ENCODE data around the gene NAA10.

NAA10 gene

GRCh38 chrX:153908219-153908860 is 26.5 kb downstream of the NAA10 start:
- no peak for DNase-seq

GRCh38 chrX:153907456-153907855 is 27.4 kb downstream of the NAA10 start:
- no peak for DNase-seq

DNA sequence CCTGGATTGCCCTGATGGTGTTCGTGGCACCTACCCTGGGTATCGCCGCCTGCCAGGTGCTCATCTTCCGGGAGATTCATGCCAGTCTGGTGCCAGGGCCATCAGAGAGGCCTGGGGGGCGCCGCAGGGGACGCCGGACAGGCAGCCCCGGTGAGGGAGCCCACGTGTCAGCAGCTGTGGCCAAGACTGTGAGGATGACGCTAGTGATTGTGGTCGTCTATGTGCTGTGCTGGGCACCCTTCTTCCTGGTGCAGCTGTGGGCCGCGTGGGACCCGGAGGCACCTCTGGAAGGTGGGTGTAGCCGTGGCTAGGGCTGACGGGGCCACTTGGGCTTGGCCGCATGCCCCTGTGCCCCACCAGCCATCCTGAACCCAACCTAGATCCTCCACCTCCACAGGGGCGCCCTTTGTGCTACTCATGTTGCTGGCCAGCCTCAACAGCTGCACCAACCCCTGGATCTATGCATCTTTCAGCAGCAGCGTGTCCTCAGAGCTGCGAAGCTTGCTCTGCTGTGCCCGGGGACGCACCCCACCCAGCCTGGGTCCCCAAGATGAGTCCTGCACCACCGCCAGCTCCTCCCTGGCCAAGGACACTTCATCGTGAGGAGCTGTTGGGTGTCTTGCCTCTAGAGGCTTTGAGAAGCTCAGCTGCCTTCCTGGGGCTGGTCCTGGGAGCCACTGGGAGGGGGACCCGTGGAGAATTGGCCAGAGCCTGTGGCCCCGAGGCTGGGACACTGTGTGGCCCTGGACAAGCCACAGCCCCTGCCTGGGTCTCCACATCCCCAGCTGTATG is 28.5 kb downstream of the NAA10 start:
- no peak for DNase-seq

- DNase-seq: no peak
Measured at GRCh38 chrX:153905481-153906095, 29.2 kb downstream of the NAA10 start.

- DNase-seq: no peak
Measured at GRCh38 chrX:153903991-153904957, 30.6 kb downstream of the NAA10 start, which contains the start of gene AVPR2. TSS of gene AVPR2 (plus strand) at chrX:153904673. CDS start at chrX:153905146, 473 bp downstream.

DNA sequence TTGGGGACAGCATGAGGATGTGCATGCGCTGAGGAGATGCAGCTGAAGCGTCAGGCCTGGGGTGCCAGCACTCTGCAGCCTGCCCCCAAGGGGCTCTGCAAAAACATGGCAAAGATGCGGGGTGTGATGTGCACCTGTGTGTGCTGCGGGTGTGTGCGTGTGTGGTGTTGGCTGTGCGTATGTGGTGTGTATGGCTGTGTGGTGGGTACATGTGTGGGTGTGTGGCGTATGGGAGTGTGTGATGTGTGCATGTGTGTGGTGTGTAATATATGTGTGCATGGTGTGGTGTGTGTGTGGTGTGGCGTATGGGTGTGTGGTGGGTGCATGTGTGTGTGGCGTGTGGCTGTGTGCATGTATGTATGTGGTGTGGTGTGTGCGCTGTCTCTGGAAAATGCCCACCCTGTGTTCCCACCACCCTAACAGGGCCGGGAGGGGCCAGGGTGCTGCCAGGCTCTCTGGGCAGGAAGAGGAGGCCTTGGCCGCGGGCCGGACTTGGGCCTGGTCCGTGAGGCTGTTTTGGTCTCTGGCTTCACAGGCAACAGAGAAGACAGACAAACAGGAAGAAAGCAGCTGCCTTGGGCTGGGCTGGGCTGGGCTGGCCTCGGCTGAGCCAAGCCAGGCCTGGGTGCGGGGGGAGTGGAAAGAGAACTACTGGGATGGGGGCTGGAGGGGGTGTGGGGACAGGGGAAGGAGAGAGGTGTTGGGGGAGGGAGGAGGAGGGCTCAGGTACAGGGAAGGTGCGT is 31.4 kb downstream of the NAA10 start:
- DNase-seq: peak in 1 of 2 donors; percentile 18

- no peak for DNase-seq
Measured at GRCh38 chrX:153902385-153902784, 32.5 kb downstream of the NAA10 start.

DNA sequence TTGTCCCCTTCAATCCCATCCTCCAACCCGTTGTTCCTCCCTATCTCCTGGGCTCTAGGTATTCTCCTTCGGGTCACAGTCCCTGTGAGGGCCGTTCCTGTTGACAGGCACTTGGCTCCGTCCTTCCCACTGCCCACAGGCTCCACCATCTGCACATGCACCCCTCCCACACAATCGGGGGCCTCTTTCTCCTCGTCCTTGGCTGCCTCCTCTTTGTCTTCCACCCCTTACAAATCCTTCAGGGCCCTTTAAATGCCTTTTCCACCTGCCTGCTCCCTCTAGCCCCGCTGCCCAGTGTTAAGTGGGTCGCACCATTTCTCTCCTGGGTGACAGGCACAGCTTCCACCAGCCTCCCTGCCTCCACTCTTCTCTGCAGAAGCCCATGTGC is 33.1 kb downstream of the NAA10 start:
- no peak for DNase-seq

GRCh38 chrX:153900831-153901752 is 33.7 kb downstream of the NAA10 start:
- DNase-seq: peak; percentile 79 to 90

DNA sequence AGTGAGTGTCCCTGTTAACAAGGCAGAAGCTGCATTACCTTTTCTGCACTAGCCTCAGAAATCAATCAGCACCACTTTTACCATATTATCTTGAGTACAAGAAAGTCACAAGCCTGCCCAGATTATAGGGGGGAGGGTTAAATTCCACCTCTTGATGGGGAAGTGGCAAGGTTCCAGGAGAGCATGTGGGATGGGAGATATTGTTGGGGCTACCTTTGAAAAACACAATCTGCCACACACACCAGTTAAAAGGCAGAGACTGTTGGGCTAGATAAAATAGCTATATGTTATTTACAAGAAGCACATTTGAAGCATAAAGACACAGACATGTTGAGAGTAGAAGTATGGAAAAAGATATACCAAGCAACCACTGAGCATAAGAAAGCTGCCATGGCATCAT is 36.9 kb downstream of the NAA10 start:
- no peak for DNase-seq

GRCh38 chrX:153889123-153889522 is 45.7 kb downstream of the NAA10 start:
- DNase-seq: no peak

GRCh38 chrX:153888344-153888743 is 46.5 kb downstream of the NAA10 start:
- no peak for DNase-seq

- no peak for DNase-seq
Measured at GRCh38 chrX:153887385-153887784, 47.5 kb downstream of the NAA10 start.

GRCh38 chrX:153886915-153887314 is 47.9 kb downstream of the NAA10 start:
- DNase-seq: no peak

GRCh38 chrX:153885968-153886903 is 48.6 kb downstream of the NAA10 start, which contains the start of gene L1CAM:
TSS of gene L1CAM (minus strand) at chrX:153886173. CDS start at chrX:153875836, 10,337 bp downstream.
- DNase-seq: no peak

DNA sequence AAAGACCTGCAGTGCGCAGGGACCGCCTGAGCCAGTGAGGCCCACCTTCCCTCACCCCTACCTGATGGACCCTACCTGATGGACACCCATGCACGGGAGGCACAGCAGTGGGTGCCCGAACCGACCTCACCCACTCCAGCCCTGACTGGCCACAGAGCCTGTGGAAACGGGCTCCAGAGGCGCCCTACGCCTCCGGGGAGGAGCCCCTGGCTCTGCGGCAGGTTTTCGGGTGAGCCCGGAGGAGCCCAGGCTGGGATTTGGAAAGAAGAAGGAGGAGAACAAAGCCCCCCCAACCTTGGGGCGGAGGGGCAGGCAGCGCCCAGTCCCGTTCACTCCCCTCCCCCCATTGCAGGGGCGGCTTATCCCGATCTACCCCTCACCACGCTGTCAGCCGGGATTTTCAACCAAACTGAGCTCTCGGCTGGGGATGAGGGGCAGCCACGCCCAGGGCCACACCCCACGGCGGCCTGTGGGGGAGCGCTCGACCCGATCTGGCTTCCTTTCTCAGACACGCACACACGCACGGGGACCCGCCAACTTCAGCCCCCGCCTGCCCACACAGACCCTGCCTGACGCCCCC is 49.5 kb downstream of the NAA10 start:
- no peak for DNase-seq

DNA sequence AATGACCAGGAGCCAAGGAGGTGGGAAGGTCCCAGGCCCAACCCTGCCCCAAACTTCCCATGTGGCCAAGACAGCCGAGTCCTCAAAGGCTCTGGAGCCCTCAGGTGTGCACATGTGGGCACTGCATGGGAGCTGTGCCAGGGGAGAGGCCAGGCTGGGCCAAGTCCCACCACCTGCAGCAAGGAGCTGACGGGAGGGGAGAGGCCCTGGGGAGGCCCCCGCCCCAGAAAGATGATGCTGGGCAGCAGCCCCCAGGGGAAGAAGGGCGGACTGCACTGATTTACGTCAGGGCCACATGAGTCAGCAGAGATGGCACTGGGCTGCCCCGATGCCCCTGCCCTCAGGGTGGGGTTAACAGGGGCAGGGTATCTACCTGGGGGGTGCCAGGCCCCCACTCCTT is 50.2 kb downstream of the NAA10 start:
- DNase-seq: no peak

- DNase-seq: no peak
Measured at GRCh38 chrX:153884136-153884535, 50.7 kb downstream of the NAA10 start.

DNA sequence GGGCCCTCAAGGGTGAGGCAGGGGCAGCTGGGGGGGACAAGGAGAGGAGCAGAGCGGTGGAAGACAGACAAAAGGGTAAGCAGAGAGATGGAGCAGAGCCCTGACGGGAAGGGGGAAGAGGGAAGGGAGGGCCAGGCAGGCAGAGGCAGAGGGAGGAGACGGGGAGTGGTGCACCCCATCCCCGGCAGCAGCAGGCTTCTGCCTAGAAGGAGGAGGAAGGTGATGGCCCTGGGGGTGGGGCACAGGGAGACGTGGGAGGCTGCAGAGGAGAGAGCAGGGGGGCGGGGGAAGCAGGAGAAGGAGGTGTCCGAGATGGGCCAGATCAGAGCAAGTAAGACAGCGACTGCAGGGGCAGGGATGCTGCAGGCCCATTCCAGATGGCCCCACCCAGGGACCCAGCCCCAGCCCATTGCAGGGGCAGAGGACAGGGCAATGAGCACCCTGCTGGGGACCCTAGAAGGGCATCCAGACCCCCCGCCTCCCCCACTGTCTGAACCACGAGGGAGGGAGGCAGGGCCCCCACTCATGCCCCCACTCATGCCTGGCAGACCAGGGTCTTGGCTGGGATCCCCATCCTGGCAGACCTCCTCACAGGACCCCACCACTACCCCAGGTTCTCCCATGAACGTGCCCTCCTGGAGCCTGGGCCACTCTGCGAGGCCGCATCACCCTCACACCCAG is 51.5 kb downstream of the NAA10 start:
- DNase-seq: no peak
